GM04504 (cell line): ENCODE measurements around the gene COPS3.

ENCODE experiments used
- DNase-seq: peaks from one replicate; pipeline ENCODE4 v3.0.0-alpha.2; 2012; ENCODE audit warnings: low read depth

Gene COPS3

DNA sequence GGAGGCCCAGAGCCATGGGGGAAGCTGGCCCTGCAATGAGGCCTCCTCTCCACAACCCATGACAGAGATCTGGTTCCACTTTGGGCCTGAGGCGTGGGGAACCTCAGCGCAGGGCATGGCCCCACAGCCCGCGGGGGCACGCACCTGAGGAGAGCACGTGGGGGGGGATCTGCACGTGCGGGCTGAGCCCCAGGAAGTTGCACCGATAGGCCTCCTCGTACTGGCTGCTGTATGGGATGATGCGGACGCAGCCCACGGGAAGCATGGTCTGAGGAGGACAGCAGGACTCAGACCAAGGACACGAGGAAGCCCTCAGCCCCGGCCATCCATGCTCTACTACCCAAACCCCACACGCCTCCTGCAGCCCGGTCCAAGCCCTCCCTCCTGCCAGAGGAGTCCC lies 64.8 kb downstream of the COPS3 start:
- DNase-seq = no peak

DNA sequence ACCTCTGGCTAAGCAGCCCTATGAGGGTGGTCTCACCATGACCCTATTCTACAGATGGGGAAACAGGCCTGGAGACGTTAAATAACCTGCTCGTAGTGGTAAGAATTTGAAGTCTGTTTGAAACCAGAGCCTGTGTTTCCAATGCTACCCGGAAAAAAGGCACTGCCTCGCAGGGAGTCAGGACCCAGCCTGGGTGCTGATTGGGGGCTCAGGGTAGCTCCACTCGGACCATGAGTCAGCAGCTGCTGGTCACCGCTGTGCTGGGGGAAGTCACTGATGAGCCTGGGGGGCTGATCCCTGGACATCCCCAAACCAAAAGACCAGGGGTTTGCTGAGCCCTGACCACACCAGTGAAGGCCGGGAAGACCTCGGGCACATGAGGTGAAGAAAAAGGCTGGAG lies 65.5 kb downstream of the COPS3 start:
- no peak for DNase-seq

DNA sequence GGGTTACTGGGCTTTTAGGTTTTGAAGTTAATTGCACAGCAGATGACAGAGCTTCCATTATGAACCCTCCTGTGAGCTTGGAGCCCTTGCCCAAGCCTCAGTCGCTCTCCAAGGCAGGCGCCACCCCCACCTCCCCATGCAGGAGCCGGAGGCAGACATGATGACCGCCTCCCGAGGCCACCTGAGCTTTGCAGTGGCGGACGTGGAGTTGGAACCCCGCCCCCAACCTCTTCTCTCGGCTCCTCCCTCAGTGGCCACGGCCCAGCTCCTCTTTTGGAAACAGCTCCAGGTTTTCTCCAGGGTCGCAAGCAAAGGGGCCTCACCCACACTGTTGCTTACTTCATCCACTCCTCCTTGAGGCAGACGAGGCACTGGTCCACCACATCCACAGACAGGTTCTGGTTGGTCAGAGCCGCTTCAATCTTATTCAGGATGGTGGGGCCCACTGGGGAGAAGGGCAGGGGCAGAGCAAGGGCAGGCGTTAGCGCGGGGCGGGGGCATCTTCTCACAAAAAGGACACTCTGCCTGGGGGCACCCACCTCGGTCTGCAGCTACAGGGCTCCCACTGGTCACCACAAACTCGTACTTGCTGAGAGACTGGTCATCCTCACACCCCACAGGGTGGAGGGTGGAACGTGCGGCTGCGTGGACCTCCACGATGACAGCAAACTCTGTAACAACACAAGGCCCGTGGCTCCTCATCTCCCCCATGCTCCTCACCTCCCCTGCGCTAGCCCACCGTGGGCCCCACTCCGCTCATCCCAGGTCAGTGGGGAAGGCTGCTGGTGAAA lies 66.2 kb downstream of the COPS3 start:
- no peak for DNase-seq

DNA sequence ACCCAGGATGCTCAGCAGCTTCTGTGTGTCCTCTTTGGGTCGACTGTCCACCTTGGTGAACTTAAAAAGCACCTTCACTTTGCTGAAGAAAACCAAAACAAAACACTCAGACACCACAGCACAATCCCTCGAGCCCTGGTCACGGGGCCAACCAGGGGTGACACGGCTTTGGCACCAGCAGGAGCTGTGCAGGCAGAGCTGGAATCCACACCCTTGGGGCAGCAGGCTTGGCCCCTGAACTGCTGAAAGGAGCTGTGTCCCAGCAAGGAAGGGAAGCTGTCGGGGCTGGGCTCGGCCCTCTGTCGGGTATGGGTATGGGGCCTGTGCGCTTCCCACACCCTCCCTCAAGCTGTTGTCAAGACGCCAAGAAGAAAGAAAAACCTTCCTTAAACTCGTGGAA lies 67.3 kb downstream of the COPS3 start:
- no peak for DNase-seq

DNA sequence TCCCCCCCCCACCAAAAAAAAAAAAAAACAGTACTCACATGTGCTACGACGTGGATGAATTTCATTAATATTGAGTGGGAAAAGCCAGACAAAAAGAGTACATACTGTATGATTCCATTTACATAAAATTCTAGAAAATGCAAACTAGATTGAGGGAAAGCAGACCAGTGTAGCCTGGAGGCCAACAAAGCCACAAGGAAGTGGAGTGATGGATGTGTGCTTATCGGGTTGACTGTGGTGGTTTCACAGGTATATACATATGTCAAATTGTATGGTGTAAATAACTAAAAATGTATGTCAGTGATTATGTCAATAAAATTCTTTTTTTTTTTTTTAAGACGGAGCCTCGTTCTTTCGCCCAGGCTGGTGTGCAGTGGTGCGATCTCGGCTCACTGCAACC lies 73.0 kb downstream of the COPS3 start:
- DNase-seq = no peak

DNA sequence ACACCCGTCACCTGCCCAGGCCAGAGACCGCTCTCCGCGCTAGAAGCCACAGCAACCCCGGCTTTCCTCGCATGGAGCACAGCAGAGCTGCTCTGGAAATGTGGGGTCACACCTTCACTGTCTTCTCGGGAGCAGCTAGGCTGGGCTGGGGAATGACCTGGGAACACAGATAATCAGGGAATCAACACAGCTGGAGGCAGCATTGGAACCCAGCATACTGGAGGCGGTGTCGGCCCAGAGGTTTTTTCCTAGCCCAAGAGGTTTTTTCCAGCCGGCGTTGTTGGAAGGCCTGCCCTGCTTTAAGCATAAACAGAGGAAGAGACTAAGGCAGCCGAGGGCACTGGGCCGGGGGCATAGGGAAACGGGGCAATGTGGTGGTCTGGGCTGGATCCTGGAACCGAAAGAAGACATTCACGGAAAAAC lies 74.1 kb downstream of the COPS3 start:
- DNase-seq = no peak

DNA sequence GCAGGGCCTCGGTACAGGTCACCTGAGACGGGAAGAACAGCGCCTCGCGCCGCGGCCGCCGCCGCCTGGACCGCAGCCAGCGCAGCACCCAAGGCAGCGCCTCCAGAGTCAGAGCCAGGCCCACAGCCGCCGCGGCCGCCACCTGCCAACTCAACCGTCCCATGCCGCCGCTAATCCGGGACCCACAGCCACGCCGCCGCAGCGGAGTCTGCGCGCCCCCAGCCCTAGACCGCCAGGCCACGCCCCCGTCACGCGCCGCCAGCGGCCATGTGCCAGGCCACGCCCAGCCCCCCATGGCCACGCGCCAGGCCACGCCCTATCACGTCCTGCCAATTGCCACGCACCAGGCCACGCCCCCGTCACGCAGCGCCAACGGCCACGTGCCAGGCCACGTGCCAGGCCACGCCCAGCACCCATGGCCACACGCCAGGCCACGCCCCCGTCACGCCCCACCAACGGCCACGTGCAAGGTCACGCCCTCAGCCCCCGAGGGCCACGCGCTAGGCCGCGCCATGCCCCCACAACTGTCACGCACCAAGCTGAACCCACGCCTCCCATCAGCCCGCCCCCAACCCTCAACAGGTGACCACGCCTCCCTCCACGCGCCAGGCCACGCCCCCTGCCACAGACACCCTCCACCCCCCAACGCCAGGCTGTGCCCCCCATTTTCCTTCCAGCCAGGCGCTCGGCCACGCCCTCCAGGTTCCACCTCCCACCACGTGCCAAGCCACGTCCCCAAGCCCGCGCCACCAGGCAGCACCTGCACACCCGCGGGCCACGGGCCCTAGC lies 74.7 kb downstream of the COPS3 start, which contains the start of gene PLD6:
PLD6 (minus strand) TSS at position 210 of the 789 bp plus-strand sequence; CDS start at position 163, 47 bp downstream.
- DNase-seq = peak; percentile 28

DNA sequence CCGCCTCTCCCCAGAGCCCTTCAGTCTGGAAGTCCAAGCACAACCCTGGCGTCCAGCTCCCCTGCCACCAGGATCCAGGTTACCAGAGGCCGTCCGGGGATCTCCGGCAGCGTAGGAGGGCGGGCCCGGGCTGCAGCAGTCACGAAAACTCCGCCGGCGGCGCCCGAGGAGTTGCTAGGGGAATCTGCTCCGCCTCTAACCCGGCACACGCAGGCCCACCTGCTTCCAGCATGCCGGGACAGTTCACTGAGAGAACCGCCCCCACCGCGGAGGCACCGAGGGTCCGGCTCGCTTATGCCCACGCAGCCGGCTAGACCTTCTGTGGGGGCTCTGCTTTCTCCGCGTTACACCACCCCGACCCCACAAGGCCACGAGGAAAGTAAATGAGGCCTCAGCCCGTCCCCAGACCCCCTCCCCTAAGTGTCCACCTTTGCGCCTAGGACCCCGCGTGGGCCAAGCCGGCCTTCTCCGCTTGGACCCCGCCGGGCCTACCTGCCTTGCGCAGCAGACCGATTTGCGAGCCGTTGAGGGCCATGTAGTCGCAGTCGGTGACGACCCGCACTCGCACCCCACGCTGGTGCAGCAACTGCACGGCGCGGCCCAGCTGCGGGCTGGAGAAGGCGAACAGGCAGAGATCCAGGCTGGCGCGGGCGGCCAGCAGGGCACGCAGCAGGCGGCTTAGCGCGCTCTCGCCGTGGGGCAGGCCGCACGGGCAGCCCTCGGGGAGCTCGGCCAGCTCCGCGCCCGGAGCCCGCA lies 75.5 kb downstream of the COPS3 start:
- DNase-seq = peak; percentile 39

DNA sequence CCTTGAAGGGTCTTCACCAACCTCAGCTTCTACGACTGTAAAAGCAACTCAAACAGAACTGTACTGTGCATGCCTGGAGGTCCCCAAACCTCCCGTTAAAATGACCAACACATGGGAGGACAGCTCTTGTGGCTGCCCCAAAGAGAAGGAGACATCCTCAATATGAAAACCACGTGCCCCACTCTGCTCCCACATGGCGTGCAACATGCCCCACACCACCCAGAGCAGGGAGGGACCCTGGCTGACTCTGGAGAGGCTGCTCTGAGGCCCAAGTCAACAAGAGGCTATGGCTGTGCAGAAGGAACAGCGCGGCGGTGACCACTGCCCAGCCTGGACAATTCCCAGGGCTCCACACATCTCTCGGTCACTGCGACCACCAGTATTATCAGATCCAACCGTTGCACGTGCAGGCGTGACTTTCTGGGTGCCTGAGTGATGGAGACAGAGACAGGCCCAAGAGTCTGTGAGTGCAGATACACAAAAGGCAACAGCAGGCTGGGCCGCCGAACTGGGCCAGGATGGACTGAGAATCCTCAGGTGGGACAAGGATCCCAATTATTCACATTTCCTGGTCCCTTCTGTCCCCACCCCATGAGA lies 76.3 kb downstream of the COPS3 start:
- no peak for DNase-seq

DNA sequence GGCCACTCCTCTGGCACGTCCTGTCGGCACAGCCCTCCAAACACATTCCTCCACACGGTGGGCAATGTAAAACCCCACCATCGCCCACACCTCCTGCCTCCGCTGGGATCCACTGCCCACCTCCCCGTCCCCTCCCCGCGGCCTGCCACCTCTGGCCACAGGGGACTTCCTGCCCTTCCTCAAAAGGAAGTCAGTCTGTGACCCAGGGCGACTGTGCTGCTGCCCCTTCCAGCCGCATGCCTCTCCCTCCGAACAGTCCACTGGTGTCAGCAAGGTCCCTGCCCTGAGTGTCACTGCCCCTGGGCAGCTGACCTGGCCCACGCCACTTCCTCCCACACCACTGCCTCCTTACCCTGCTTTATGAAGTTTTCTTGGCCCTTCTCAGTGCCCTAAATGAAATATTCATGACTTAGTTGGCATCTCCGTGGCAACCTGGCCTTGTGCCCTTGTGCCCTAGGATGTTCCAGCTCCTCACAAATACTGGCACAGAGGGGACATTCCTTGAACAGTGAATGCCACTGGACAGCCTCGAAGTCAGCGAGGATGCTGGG lies 76.9 kb downstream of the COPS3 start:
- no peak for DNase-seq

DNA sequence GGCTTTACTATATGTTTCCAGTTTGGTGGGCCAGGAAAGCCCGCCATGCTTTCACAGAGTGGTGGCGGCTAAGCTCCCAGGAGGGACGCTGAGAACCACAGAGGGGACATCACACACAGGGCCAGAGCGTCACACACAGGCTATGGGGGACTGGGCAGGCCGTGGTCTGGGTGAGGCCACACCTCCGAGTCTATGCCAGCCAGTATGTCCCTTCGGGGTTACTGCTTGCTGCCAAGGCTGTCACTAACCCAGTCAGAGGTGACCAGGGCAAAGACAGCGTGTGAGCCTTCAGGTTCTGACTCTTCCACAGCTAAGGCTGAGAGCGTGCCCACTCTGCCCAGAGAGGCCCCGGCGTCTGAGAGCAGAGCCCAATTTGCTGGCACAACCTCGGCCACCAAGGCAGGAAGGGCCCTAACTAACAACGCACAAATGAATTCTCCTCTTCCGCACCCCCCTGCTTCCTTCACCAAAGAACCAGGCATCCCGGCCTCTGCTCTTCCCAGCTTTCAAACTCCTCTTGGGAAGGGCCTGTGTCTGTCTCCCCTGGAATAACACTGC lies 77.8 kb downstream of the COPS3 start:
- no peak for DNase-seq

DNA sequence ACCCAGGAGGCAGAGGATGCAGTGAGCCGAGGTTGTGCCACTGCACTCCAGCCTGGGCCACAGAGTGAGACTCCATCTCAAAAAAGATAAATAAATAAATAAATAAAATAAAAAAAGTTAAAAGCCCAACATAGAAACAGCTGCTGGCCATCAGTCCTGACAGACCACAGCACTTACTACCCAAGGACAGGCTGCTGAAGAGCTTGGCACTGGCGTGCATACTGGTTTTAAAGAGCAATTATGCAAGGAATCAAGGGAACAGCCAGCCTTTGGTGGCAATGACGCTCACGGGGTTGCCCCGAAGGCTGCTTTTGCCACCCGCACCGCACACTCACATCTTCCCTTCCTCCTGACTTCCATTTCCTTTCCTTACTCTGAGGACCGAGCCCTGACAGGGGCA lies 79.1 kb downstream of the COPS3 start:
- DNase-seq = no peak

DNA sequence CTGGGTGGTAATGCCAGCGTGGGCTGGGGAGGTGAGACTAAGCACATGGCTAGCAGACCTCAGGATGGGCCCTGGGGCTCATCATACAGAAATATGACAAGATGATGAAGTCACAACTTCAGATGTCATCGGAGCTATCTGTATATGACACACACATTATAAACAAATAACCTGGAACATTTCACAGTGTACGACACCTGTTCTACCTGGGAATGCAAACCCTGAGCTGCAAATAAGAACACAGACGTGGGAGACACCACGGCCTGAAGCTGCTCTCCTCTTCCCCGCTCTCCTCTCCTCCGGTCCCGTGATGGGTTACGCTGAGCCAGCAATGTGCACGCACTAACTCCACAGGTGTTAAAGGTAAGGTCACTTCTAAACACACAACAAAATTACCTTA lies 79.8 kb downstream of the COPS3 start:
- DNase-seq = no peak

DNA sequence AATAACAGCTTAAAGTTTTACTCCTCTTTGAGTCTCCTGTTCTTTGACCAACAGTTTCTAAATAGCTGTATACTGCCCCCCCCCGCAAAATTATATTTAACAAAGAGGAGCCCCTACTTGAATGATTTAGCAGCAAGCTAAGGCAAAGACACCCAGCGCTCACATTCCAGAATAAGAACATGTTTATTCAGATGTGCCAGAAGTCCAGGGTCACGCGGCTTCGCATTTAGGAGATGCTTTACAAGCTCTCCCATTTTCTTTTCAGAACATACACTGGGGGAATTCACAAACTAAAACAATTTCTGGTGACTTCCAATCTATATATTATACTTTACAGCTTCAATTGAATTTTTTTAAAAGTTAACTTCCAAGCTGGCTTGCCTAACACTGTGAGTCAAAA lies 80.2 kb downstream of the COPS3 start:
- no peak for DNase-seq

DNA sequence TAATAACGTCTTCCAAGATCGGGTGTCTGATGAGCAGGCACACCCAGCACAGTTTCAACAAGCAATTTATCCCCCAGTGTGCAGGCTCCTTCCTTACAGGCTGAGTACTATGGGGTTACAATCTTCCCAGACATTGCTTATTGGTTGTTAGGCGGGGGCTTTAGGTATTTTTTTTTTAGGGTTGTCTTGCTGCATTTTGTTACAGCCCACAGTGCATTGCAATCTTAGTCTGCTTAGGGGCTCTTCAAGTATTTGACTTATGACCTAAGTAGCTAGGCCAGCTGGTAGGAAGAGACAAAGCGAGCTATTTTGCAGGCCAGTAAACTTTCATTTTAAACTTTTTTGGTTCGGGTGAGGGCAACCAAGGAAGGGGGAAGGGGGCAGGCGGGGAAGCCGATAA lies 80.7 kb downstream of the COPS3 start:
- no peak for DNase-seq

DNA sequence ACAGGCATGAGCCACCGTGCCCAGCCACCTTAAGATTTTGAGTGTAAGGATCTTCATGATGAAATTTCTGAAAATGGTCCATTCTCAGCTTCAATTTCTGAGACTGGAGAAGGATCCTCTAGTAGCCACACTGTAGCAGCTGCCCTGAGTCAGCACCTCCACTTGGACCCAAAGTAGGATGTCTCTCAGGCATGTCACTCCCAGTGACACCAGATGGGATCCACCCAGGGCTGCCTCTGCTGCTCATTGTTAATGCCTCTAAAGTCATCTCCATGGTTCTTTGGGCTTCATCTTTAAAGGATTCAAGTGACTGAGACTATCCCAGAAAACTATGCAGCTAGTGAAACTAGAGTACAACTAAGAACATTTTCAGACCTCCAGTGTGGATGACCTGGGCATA lies 82.8 kb downstream of the COPS3 start:
- DNase-seq = no peak

DNA sequence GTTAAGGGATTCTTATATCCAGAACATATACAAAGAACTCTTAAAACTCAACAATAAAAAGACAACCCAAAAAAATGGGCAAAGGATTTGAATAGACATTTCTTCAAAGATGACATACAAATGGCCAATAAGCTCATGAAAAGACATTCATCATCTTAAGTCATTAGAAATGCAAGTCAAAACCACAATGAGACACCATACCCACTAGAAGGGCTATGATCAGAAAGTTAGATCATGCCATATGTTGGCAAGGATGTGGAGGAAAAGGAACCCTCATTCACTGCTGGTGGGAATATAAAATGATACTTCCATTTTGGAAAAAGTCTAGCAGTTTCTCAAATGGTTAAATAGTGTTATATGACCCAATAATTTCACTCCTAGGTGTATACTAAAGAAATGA lies 84.3 kb downstream of the COPS3 start:
- DNase-seq = no peak
